Loucy (cell line): Measurements from ENCODE around the gene CFAP107.

Source experiments
- H2AFZ ChIP-seq: fragments of 200-600 bp; sonication (generic); 2 replicates; pipeline ENCODE4 v1.6.0; 2016; ENCODE audit warnings: antibody characterized with exemption, mild to moderate bottlenecking, low read length, moderate library complexity
- H3F3A ChIP-seq: fragments of 200-600 bp; 2 replicates; pipeline ENCODE4 v1.6.0; 2016; ENCODE audit warnings: antibody characterized with exemption, low read depth, mild to moderate bottlenecking
- H3K27me3 ChIP-seq: fragments of 200-600 bp; sonication (generic); 2 replicates; pipeline ENCODE4 v1.6.1; 2014; ENCODE audit warnings: low read length, mild to moderate bottlenecking; ENCODE audit not compliant: insufficient read depth, poor library complexity, severe bottlenecking
- H3K36me3 ChIP-seq: fragments of 200-600 bp; sonication (generic); 2 replicates; pipeline ENCODE4 v1.6.1; 2016; ENCODE audit warnings: low read length; ENCODE audit not compliant: insufficient read depth
- H3K4me1 ChIP-seq: fragments of 200-600 bp; sonication (generic); 2 replicates; pipeline ENCODE4 v1.5.1; 2014; ENCODE audit warnings: low read length, mild to moderate bottlenecking; ENCODE audit not compliant: insufficient read depth, poor library complexity, severe bottlenecking
- H3K4me2 ChIP-seq: fragments of 200-600 bp; sonication (generic); 2 replicates; pipeline ENCODE4 v1.6.0; 2014; ENCODE audit warnings: antibody characterized with exemption, low read length, low read depth, mild to moderate bottlenecking; ENCODE audit not compliant: poor library complexity, severe bottlenecking
- H3K4me3 ChIP-seq: fragments of 200-600 bp; sonication (generic); 2 replicates; pipeline ENCODE4 v1.5.1; 2014; ENCODE audit warnings: low read length, mild to moderate bottlenecking, mixed read lengths; ENCODE audit not compliant: poor library complexity, severe bottlenecking
- H3K79me2 ChIP-seq: fragments of 200-600 bp; sonication (generic); 2 replicates; pipeline ENCODE4 v1.6.1; 2014; ENCODE audit warnings: low read length; ENCODE audit not compliant: insufficient read depth
- H3K9ac ChIP-seq: fragments of 200-600 bp; sonication (generic); 2 replicates; pipeline ENCODE4 v1.6.0; 2014; ENCODE audit warnings: mild to moderate bottlenecking, low read depth, low read length, moderate library complexity; ENCODE audit not compliant: poor library complexity, severe bottlenecking
- H3K9me2 ChIP-seq: fragments of 200-600 bp; sonication (generic); replicated peaks from 2 replicates; pipeline ENCODE4 v1.6.1; 2016; ENCODE audit warnings: low read depth, low read length, mixed read lengths
- H3K9me3 ChIP-seq: fragments of 200-600 bp; sonication (generic); 2 replicates; pipeline ENCODE4 v1.6.1; 2014; ENCODE audit warnings: mild to moderate bottlenecking, antibody characterized with exemption, low read length, low read depth; ENCODE audit not compliant: insufficient read depth
- H4K20me1 ChIP-seq: fragments of 200-600 bp; sonication (generic); 2 replicates; pipeline ENCODE4 v1.6.0; 2014; ENCODE audit warnings: antibody characterized with exemption, low read length, mild to moderate bottlenecking; ENCODE audit not compliant: insufficient read depth, poor library complexity, severe bottlenecking
- EZH2phosphoT487 ChIP-seq: fragments of 200-600 bp; IDR thresholded peaks from 2 replicates; pipeline ENCODE4 v1.6.1; 2018; ENCODE audit warnings: antibody characterized with exemption, mild to moderate bottlenecking, moderate library complexity, borderline replicate concordance
- TF ChIP-seq, protein P1 (sequence below): fragments of 200-600 bp; sonication (generic); conservative IDR thresholded peaks from 2 replicates; pipeline ENCODE4 v1.5.1; 2014; ENCODE audit warnings: mild to moderate bottlenecking, antibody characterized with exemption, low read length

The CFAP107 gene

DNA sequence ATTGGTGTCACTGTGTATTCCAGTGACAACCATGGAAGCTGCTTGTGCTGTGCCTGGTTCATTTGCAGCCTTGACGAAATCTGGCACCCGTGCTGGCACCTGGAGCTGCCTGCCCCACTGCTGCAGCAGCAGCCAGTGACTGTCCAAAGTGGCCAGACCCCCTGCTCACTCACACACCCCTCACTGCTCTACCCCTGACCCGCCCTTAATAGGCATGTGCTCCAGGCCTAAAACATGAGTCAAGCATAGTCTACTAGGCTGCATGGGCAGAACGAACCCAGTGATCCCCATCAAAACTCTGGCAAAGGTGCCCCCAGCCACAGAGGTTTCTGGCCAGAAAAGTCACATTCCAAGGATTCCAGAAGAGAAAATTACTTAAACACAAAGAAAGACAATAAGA lies 52.9 kb downstream of the CFAP107 start:
- no peak for TF ChIP-seq EZH2phosphoT487
- TF ChIP-seq, protein P1, sequence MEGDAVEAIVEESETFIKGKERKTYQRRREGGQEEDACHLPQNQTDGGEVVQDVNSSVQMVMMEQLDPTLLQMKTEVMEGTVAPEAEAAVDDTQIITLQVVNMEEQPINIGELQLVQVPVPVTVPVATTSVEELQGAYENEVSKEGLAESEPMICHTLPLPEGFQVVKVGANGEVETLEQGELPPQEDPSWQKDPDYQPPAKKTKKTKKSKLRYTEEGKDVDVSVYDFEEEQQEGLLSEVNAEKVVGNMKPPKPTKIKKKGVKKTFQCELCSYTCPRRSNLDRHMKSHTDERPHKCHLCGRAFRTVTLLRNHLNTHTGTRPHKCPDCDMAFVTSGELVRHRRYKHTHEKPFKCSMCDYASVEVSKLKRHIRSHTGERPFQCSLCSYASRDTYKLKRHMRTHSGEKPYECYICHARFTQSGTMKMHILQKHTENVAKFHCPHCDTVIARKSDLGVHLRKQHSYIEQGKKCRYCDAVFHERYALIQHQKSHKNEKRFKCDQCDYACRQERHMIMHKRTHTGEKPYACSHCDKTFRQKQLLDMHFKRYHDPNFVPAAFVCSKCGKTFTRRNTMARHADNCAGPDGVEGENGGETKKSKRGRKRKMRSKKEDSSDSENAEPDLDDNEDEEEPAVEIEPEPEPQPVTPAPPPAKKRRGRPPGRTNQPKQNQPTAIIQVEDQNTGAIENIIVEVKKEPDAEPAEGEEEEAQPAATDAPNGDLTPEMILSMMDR: no peak
- no peaks in the 10 kb centered on the region for H4K20me1 ChIP-seq
- H3K9me3 ChIP-seq: no peaks in the 10 kb centered on the region
- no peaks in the 10 kb centered on the region for H3K4me1 ChIP-seq
- H3K36me3 ChIP-seq: no peaks in the 10 kb centered on the region
- H3K9me2 ChIP-seq: no peaks in the 10 kb centered on the region
- no peak overlapping the region for H3K9ac ChIP-seq
- no peaks in the 10 kb centered on the region for H3K79me2 ChIP-seq
- H3K4me2 ChIP-seq: no peak overlapping the region
- no peak overlapping the region for H3K4me3 ChIP-seq
- H3K27me3 ChIP-seq: no peaks in the 10 kb centered on the region
- H3F3A ChIP-seq: no peaks in the 10 kb centered on the region
- H2AFZ ChIP-seq: no peak overlapping the region

DNA sequence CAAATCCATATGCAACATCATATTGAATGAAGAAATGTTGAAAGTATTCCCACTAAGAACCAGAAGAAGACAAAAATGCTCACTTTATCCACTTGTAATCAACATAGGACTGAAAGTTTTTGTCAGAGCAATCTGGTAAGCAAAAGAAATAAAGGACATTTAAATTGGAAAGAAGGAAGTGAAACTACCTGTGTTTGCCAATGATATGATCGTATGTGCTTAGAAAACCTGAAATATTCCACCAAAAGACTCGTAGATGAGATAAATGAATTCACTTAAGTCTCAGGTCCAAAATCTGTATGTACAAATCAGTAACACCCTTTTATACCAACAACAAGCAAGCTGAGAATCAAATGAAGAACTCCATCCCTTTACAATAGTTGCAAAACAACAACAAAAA lies 53.7 kb downstream of the CFAP107 start:
- no peaks in the 10 kb centered on the region for H3K79me2 ChIP-seq
- H3F3A ChIP-seq: no peaks in the 10 kb centered on the region
- H3K4me2 ChIP-seq: no peak overlapping the region
- no peak overlapping the region for H2AFZ ChIP-seq
- H3K9me2 ChIP-seq: no peaks in the 10 kb centered on the region
- H3K36me3 ChIP-seq: no peaks in the 10 kb centered on the region
- TF ChIP-seq EZH2phosphoT487: no peak
- TF ChIP-seq, protein P1: no peak
- no peaks in the 10 kb centered on the region for H3K4me1 ChIP-seq
- H4K20me1 ChIP-seq: no peaks in the 10 kb centered on the region
- no peak overlapping the region for H3K9ac ChIP-seq
- no peaks in the 10 kb centered on the region for H3K9me3 ChIP-seq
- H3K4me3 ChIP-seq: no peak overlapping the region
- H3K27me3 ChIP-seq: no peaks in the 10 kb centered on the region

DNA sequence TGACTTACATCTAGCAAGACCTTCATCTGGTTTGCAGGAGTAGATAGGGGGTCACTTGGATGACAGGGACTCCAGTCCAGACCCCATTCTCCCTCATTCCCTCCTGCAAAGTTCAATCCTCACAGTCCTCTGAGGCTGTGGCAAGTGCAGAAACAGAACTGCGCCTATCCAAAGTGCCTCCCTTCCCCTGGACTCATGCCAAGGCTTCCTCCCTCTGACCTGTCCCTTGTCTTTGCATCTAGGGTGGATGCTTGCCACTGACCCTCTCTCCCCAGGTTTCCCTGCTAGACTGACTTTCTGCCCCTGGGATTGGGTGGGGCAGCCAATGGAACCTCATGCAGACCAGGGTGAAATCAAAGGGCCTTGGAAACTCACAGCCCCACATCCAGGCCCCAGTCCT lies 63.9 kb downstream of the CFAP107 start:
- no peaks in the 10 kb centered on the region for H3K27me3 ChIP-seq
- no peaks in the 10 kb centered on the region for H3F3A ChIP-seq
- H4K20me1 ChIP-seq: no peaks in the 10 kb centered on the region
- no peak overlapping the region for H2AFZ ChIP-seq
- H3K9me3 ChIP-seq: no peaks in the 10 kb centered on the region
- H3K4me3 ChIP-seq: no peak overlapping the region
- H3K9ac ChIP-seq: no peak overlapping the region
- no peaks in the 10 kb centered on the region for H3K4me1 ChIP-seq
- no peak overlapping the region for H3K4me2 ChIP-seq
- H3K36me3 ChIP-seq: no peaks in the 10 kb centered on the region
- no peaks in the 10 kb centered on the region for H3K79me2 ChIP-seq
- TF ChIP-seq EZH2phosphoT487: no peak
- TF ChIP-seq, protein P1: no peak
- no peaks in the 10 kb centered on the region for H3K9me2 ChIP-seq
